ENCODE measurements around the gene CRNKL1.

Gene CRNKL1

GRCh38 chr20:20052074-20052970, at the start of gene CRNKL1, which contains the start of gene CFAP61:
Gene CRNKL1 (minus strand): TSS chr20:20052466. CDS start chr20:20052342, 124 bp downstream.
Gene CFAP61 (plus strand): TSS chr20:20052532. CDS start chr20:20056654, 4,122 bp downstream.
- Histone ChIP-seq H3K36me3 (ENCODE audit: insufficient read depth, low read length) (peaks cover 27% of the 10 kb centered on the region), H3K27ac (ENCODE audit: low read depth, low read length) (peak within 1 kb of the TSS; percentile 61), H3K4me1 (ENCODE audit: control insufficient read depth, insufficient read depth, low read length, unreplicated experiment) (peaks cover 13% of the 10 kb centered on the region), H2AFZ (ENCODE audit: low read length, unreplicated experiment) (peak within 1 kb of the TSS; percentile 98), H3K79me2 (ENCODE audit: control insufficient read depth, insufficient read depth, low read length, unreplicated experiment) (peaks cover 21% of the 10 kb centered on the region), H3K27me3 (ENCODE audit: insufficient read depth, low read length) (no peaks in the 10 kb centered on the region), H3K4me3 (ENCODE audit: low read depth, low read length) (peak within 1 kb of the TSS; percentile 99)

DNA sequence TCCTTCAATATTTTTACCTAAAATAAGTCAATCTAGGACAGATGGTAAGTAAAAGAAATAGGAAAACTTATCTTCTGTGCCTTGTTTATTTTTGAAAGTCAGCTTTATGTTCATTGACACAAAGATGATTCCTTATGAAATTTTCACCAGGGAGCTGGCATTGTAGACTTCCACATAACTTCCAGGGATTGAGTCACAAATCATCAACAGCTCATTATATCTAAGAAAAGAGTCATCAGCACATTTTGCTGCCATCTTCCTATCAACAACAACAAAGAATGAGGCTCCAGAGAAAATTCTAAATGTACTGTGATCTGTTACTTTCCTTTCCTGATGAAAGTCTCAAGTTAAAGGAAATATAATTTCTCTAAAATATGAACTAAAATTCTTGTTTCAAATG, 48.6 kb upstream of the CRNKL1 start:
- no peaks in the 10 kb centered on the region for H3K79me2 ChIP-seq (ENCODE audit: control insufficient read depth, insufficient read depth, low read length, unreplicated experiment)
- H3K4me3 ChIP-seq (ENCODE audit: low read depth, low read length), result no peak overlapping the region
- no peak overlapping the region for H3K27ac ChIP-seq (ENCODE audit: low read depth, low read length)
- H3K27me3 ChIP-seq (ENCODE audit: insufficient read depth, low read length), result peaks cover 41% of the 10 kb centered on the region
- H3K36me3 ChIP-seq (ENCODE audit: insufficient read depth, low read length), result no peaks in the 10 kb centered on the region
- H2AFZ ChIP-seq (ENCODE audit: low read length, unreplicated experiment), result no peak overlapping the region
- H3K4me1 ChIP-seq (ENCODE audit: control insufficient read depth, insufficient read depth, low read length, unreplicated experiment), result no peaks in the 10 kb centered on the region

DNA sequence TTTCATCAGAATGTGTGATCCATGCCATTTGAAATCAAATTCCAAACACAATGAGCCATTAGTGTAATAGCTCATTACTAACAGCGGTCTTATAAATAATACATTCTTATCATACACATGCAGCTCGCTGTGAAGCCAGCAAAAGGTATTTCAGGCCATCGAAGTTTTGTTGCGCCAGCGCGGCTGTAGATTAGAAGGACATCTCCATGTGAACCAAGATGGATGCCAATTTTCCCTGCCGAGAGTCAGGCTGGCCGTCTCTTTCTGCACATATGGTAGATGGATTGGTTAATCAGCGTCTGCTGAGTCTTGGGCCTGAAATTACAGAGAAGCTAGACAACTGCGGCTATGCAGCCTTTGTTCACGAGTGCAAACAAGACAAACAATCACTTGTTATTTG, 44.2 kb upstream of the CRNKL1 start:
- Histone ChIP-seq H3K27me3 (ENCODE audit: insufficient read depth, low read length) (peaks cover 56% of the 10 kb centered on the region), H3K4me1 (ENCODE audit: control insufficient read depth, insufficient read depth, low read length, unreplicated experiment) (no peaks in the 10 kb centered on the region), H2AFZ (ENCODE audit: low read length, unreplicated experiment) (no peak overlapping the region)

GRCh38 chr20:20095114-20095872, 43.0 kb upstream of the CRNKL1 start:
- peaks cover 52% of the 10 kb centered on the region for H3K27me3 ChIP-seq (ENCODE audit: insufficient read depth, low read length)
- H3K4me3 ChIP-seq (ENCODE audit: low read depth, low read length), result no peak overlapping the region
- H3K27ac ChIP-seq (ENCODE audit: low read depth, low read length), result no peak overlapping the region
- H3K79me2 ChIP-seq (ENCODE audit: control insufficient read depth, insufficient read depth, low read length, unreplicated experiment), result no peaks in the 10 kb centered on the region
- no peaks in the 10 kb centered on the region for H3K4me1 ChIP-seq (ENCODE audit: control insufficient read depth, insufficient read depth, low read length, unreplicated experiment)
- no peak overlapping the region for H2AFZ ChIP-seq (ENCODE audit: low read length, unreplicated experiment)
- H3K36me3 ChIP-seq (ENCODE audit: insufficient read depth, low read length), result no peaks in the 10 kb centered on the region

More for the DNA sequence above, 44.2 kb upstream of the CRNKL1 start:
- no peak overlapping the region for H3K27ac ChIP-seq (ENCODE audit: low read depth, low read length)
- H3K36me3 ChIP-seq (ENCODE audit: insufficient read depth, low read length), result no peaks in the 10 kb centered on the region
- no peaks in the 10 kb centered on the region for H3K79me2 ChIP-seq (ENCODE audit: control insufficient read depth, insufficient read depth, low read length, unreplicated experiment)
- H3K4me3 ChIP-seq (ENCODE audit: low read depth, low read length), result no peak overlapping the region

GRCh38 chr20:20094410-20094809, 42.1 kb upstream of the CRNKL1 start:
- no peak overlapping the region for H2AFZ ChIP-seq (ENCODE audit: low read length, unreplicated experiment)
- no peak overlapping the region for H3K27ac ChIP-seq (ENCODE audit: low read depth, low read length)
- peaks cover 51% of the 10 kb centered on the region for H3K27me3 ChIP-seq (ENCODE audit: insufficient read depth, low read length)
- no peak overlapping the region for H3K4me3 ChIP-seq (ENCODE audit: low read depth, low read length)
- H3K36me3 ChIP-seq (ENCODE audit: insufficient read depth, low read length), result no peaks in the 10 kb centered on the region
- no peaks in the 10 kb centered on the region for H3K4me1 ChIP-seq (ENCODE audit: control insufficient read depth, insufficient read depth, low read length, unreplicated experiment)
- no peaks in the 10 kb centered on the region for H3K79me2 ChIP-seq (ENCODE audit: control insufficient read depth, insufficient read depth, low read length, unreplicated experiment)

GRCh38 chr20:20092827-20093226, 40.6 kb upstream of the CRNKL1 start:
- Histone ChIP-seq H3K36me3 (ENCODE audit: insufficient read depth, low read length) (no peaks in the 10 kb centered on the region), H3K27me3 (ENCODE audit: insufficient read depth, low read length) (peaks cover 60% of the 10 kb centered on the region), H3K79me2 (ENCODE audit: control insufficient read depth, insufficient read depth, low read length, unreplicated experiment) (no peaks in the 10 kb centered on the region), H2AFZ (ENCODE audit: low read length, unreplicated experiment) (no peak overlapping the region), H3K4me3 (ENCODE audit: low read depth, low read length) (no peak overlapping the region), H3K4me1 (ENCODE audit: control insufficient read depth, insufficient read depth, low read length, unreplicated experiment) (no peaks in the 10 kb centered on the region), H3K27ac (ENCODE audit: low read depth, low read length) (no peak overlapping the region)

- Histone ChIP-seq H3K4me3 (ENCODE audit: low read depth, low read length) (no peak overlapping the region), H3K36me3 (ENCODE audit: insufficient read depth, low read length) (no peaks in the 10 kb centered on the region), H3K79me2 (ENCODE audit: control insufficient read depth, insufficient read depth, low read length, unreplicated experiment) (no peaks in the 10 kb centered on the region), H3K27ac (ENCODE audit: low read depth, low read length) (no peak overlapping the region), H3K4me1 (ENCODE audit: control insufficient read depth, insufficient read depth, low read length, unreplicated experiment) (no peaks in the 10 kb centered on the region), H3K27me3 (ENCODE audit: insufficient read depth, low read length) (peaks cover 33% of the 10 kb centered on the region), H2AFZ (ENCODE audit: low read length, unreplicated experiment) (no peak overlapping the region)
These were observed 37.7 kb upstream of the CRNKL1 start for GRCh38 chr20:20089939-20090338.

DNA sequence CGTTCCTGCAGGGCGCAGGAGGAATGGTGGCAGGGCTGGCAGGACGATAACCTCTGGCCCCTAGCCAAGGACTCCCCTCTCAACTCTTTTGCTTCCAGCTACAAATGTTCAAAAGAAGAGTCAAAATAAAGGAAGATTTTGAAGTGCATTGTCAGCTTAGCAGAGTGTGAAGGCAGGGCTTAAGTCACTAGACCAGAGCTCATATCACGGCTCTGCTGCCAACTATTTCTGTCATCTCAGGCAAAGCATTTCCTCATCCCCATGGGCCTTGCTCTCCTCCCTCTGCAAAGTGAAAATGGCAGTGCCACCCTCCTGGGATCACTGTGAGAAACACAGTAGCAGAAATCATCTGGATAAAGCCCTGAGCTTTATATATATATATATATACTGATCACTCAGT, 36.8 kb upstream of the CRNKL1 start:
- Histone ChIP-seq H2AFZ (ENCODE audit: low read length, unreplicated experiment) (no peak overlapping the region), H3K27ac (ENCODE audit: low read depth, low read length) (no peak overlapping the region), H3K27me3 (ENCODE audit: insufficient read depth, low read length) (peaks cover 26% of the 10 kb centered on the region), H3K4me3 (ENCODE audit: low read depth, low read length) (no peak overlapping the region), H3K79me2 (ENCODE audit: control insufficient read depth, insufficient read depth, low read length, unreplicated experiment) (no peaks in the 10 kb centered on the region), H3K36me3 (ENCODE audit: insufficient read depth, low read length) (no peaks in the 10 kb centered on the region), H3K4me1 (ENCODE audit: control insufficient read depth, insufficient read depth, low read length, unreplicated experiment) (no peaks in the 10 kb centered on the region)

DNA sequence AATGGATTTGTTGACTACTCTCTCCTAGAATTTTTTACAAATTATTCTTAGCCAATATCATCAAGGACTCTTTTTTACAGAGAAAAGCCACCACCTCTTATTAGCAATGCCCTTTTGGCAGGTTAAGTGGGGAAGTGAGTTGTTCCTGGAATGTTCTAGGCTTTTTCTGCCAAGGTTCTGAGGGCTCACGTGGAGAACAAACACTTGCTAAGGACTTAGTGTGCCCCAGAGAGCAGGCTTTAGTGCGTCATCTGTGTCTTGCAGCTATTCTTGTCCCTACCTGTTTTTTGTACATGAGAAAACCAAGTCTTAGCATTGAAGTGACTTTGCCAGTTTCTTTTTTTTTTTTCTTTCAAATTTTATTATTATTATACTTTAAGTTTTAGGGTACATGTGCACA, 33.5 kb upstream of the CRNKL1 start:
- H3K27ac ChIP-seq (ENCODE audit: low read depth, low read length), result no peak overlapping the region
- no peaks in the 10 kb centered on the region for H3K79me2 ChIP-seq (ENCODE audit: control insufficient read depth, insufficient read depth, low read length, unreplicated experiment)
- H3K27me3 ChIP-seq (ENCODE audit: insufficient read depth, low read length), result peaks cover 36% of the 10 kb centered on the region
- H3K4me3 ChIP-seq (ENCODE audit: low read depth, low read length), result no peak overlapping the region
- H2AFZ ChIP-seq (ENCODE audit: low read length, unreplicated experiment), result no peak overlapping the region
- no peaks in the 10 kb centered on the region for H3K4me1 ChIP-seq (ENCODE audit: control insufficient read depth, insufficient read depth, low read length, unreplicated experiment)
- no peaks in the 10 kb centered on the region for H3K36me3 ChIP-seq (ENCODE audit: insufficient read depth, low read length)

DNA sequence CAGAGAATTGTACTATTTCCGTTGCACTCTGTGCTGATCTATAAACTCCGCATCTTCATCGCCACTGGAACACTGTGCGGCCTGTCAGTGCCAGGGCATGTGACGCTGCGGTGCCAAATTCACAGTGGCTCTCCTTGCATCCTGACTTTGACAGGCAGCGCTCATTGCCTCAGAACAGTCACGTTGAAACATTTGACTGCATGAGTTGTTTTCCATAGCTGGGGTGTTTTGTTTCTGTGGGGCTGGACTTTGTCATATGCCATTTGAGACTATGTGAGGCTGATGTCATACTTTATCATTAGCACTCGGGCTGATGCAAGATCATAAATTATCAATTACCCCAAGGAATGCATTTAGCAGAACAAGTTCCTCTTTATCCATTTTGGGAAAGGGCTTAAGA, 32.8 kb upstream of the CRNKL1 start:
- Histone ChIP-seq H3K4me1 (ENCODE audit: control insufficient read depth, insufficient read depth, low read length, unreplicated experiment) (no peaks in the 10 kb centered on the region), H3K36me3 (ENCODE audit: insufficient read depth, low read length) (no peaks in the 10 kb centered on the region), H3K27me3 (ENCODE audit: insufficient read depth, low read length) (peaks cover 41% of the 10 kb centered on the region), H2AFZ (ENCODE audit: low read length, unreplicated experiment) (no peak overlapping the region), H3K27ac (ENCODE audit: low read depth, low read length) (no peak overlapping the region), H3K79me2 (ENCODE audit: control insufficient read depth, insufficient read depth, low read length, unreplicated experiment) (no peaks in the 10 kb centered on the region), H3K4me3 (ENCODE audit: low read depth, low read length) (no peak overlapping the region)

Measured in ACC112 (cell line).